A549 (cell line): ENCODE measurements around the gene ESD. TPM values are rescaled to one million over a fixed set of nuclear protein-coding genes. Genes with fewer than 3 reads are reported as not detected.

ENCODE experiments used
- ATAC-seq, 2 experiments: fragments of 200-7000 bp in 1 of 2; fragments of >200 bp in 1 of 2; cut with Nextera tagmentation in 1 of 2; cut with Tn5 transposase in 1 of 2; 3 replicates each; pipeline versions ENCODE4 v1.8.0 to v1.9.1; 2018 to 2020; ENCODE audit warnings: mild to moderate bottlenecking in 1 of 2, moderate library complexity in 1 of 2
- CTCF ChIA-PET: fragments of 300-600 bp; sonication (Branson Sonifier 250); formaldehyde crosslinking; extraction: SDS; loops from one replicate; lab custom pipeline; 2021; ENCODE audit warnings: antibody characterized with exemption, inconsistent platforms; lab: Yijun Ruan, JAX
- POLR2A ChIA-PET: fragments of 350-600 bp; formaldehyde crosslinking; extraction: SDS; loops from one replicate; lab custom pipeline; 2021; ENCODE audit warnings: antibody characterized with exemption, inconsistent platforms; lab: Yijun Ruan, JAX
- DNase-seq, 2 experiments: peaks; one replicate each; pipeline versions ENCODE4 v3.0.0 to v3.0.0-alpha.2; 2011 to 2016; ENCODE audit warnings: low read depth in 1 of 2, low spot score in 1 of 2
- FAIRE-seq: peaks from 2 replicates; lab custom pipeline; 2011; peaks lifted over from hg19 to GRCh38; lab: Jason Lieb, UNC
- H3K27ac ChIP-seq, 2 experiments: fragments of >200 bp; sonication (Bioruptor Twin); formaldehyde crosslinking; 3 replicates each; pipeline ENCODE4 v1.5.1; 2016 to 2017
- H3K4me1 ChIP-seq: fragments of >200 bp; sonication (Bioruptor Twin); formaldehyde crosslinking; 3 replicates; pipeline ENCODE4 v1.6.1; 2016
- H3K4me2 ChIP-seq: fragments of >200 bp; sonication (Bioruptor Twin); formaldehyde crosslinking; 3 replicates; pipeline ENCODE4 v1.6.1; 2016
- H3K4me3 ChIP-seq: fragments of >200 bp; sonication (Bioruptor Twin); formaldehyde crosslinking; 3 replicates; pipeline ENCODE4 v1.5.1; 2016
- H3K9me3 ChIP-seq: fragments of >200 bp; sonication (Bioruptor Twin); formaldehyde crosslinking; 3 replicates; pipeline ENCODE4 v1.6.1; 2016
- CBX8 ChIP-seq: fragments of 200-600 bp; sonication (generic); IDR thresholded peaks from 2 replicates; pipeline ENCODE4 v1.6.1; 2016
- CEBPB ChIP-seq, 2 experiments: fragments of >200 bp in 1 of 2; sonication (Bioruptor Twin) in 1 of 2; formaldehyde crosslinking in 1 of 2; IDR thresholded peaks; 2 replicates each; pipeline ENCODE4 v1.6.1; 2012 to 2016
- CHD2 ChIP-seq: fragments of 150-350 bp; IDR thresholded peaks from 2 replicates; pipeline ENCODE4 v1.6.1; 2014; ENCODE audit warnings: low read length; ENCODE audit not compliant: partially characterized antibody
- CTCF ChIP-seq: fragments of >200 bp; sonication (Bioruptor Twin); formaldehyde crosslinking; IDR thresholded peaks from 3 replicates; pipeline ENCODE4 v1.5.1; 2016
- EHMT2 ChIP-seq: fragments of 200-600 bp; sonication (generic); IDR thresholded peaks from 2 replicates; pipeline ENCODE4 v1.6.1; 2016; ENCODE audit warnings: antibody characterized with exemption, low read depth, mild to moderate bottlenecking, moderate library complexity
- EP300 ChIP-seq, 2 experiments: fragments of >200 bp; sonication (Bioruptor Twin); formaldehyde crosslinking; IDR thresholded peaks; 2 replicates in 1 of 2; 3 replicates in 1 of 2; pipeline ENCODE4 v1.6.1; 2016 to 2017
- ESRRA ChIP-seq: fragments of 150-350 bp; IDR thresholded peaks from 2 replicates; pipeline ENCODE4 v1.6.1; 2014; ENCODE audit warnings: mild to moderate bottlenecking, low read length, borderline replicate concordance
- FOSB ChIP-seq: fragments of 250-450 bp; sonication (Bioruptor Pico); IDR thresholded peaks from 2 replicates; pipeline ENCODE4 v1.5.0; 2020; ENCODE audit warnings: mild to moderate bottlenecking, moderate library complexity
- HOXB13 ChIP-seq: fragments of 250-450 bp; sonication (Bioruptor Pico); IDR thresholded peaks from 2 replicates; pipeline ENCODE4 v1.5.0; 2020; ENCODE audit warnings: low read depth, mild to moderate bottlenecking, moderate library complexity
- KDM5A ChIP-seq: fragments of 200-600 bp; sonication (generic); IDR thresholded peaks from 2 replicates; pipeline ENCODE4 v1.6.1; 2016; ENCODE audit warnings: antibody characterized with exemption, mild to moderate bottlenecking
- MAFK ChIP-seq: fragments of 450-650 bp; IDR thresholded peaks from 2 replicates; pipeline ENCODE4 v1.6.1; 2014; ENCODE audit not compliant: partially characterized antibody
- MAZ ChIP-seq: fragments of 150-350 bp; IDR thresholded peaks from 2 replicates; pipeline ENCODE4 v1.6.1; 2014; ENCODE audit warnings: antibody characterized with exemption, low read depth, low read length, borderline replicate concordance
- NR3C1 ChIP-seq: fragments of >200 bp; sonication (Bioruptor Twin); formaldehyde crosslinking; IDR thresholded peaks from 3 replicates; pipeline ENCODE4 v1.6.1; 2017
- PHF8 ChIP-seq: fragments of 200-600 bp; sonication (generic); IDR thresholded peaks from 2 replicates; pipeline ENCODE4 v1.6.1; 2016; ENCODE audit warnings: low read depth, mild to moderate bottlenecking, antibody characterized with exemption, moderate library complexity, borderline replicate concordance
- RAD21 ChIP-seq, 2 experiments: fragments of >200 bp in 1 of 2; sonication (Bioruptor Twin) in 1 of 2; formaldehyde crosslinking in 1 of 2; IDR thresholded peaks in 1 of 2; conservative IDR thresholded peaks in 1 of 2; 2 replicates in 1 of 2; 3 replicates in 1 of 2; pipeline ENCODE4 v1.6.1; 2012 to 2018; ENCODE audit warnings: inconsistent platforms in 1 of 2
- SMC3 ChIP-seq: fragments of >200 bp; sonication (Bioruptor Twin); formaldehyde crosslinking; IDR thresholded peaks from 3 replicates; pipeline ENCODE4 v1.6.1; 2018; ENCODE audit warnings: inconsistent platforms
- SREBF2 ChIP-seq: fragments of 450-650 bp; IDR thresholded peaks from 2 replicates; pipeline ENCODE4 v1.6.1; 2014; ENCODE audit warnings: mild to moderate bottlenecking, moderate library complexity
- TFCP2L1 ChIP-seq: fragments of 250-450 bp; sonication (Bioruptor Pico); IDR thresholded peaks from 2 replicates; pipeline ENCODE4 v1.5.0; 2021; ENCODE audit warnings: mild to moderate bottlenecking
- TP53 ChIP-seq: fragments of 250-450 bp; sonication (Bioruptor Pico); IDR thresholded peaks from 2 replicates; pipeline ENCODE4 v1.5.0; 2021; ENCODE audit warnings: mild to moderate bottlenecking, moderate library complexity
- ZFP36 ChIP-seq: fragments of 450-650 bp; IDR thresholded peaks from 2 replicates; pipeline ENCODE4 v1.6.1; 2014; ENCODE audit warnings: borderline replicate concordance; ENCODE audit not compliant: partially characterized antibody
- ZNF302 ChIP-seq: fragments of 250-450 bp; sonication (Bioruptor Pico); IDR thresholded peaks from 2 replicates; pipeline ENCODE4 v1.9.0; 2021; ENCODE audit warnings: inconsistent platforms, mild to moderate bottlenecking, moderate library complexity
- WGBS: methylation state at CpG from one replicate; pipeline ENCODE4 v1.1.6; 2017; ENCODE audit errors: missing lambda C conversion rate; 5-methylcytosine and 5-hydroxymethylcytosine counted together
- polyA plus RNA-seq, 4 experiments: library from polyadenylated mRNA; depleted of rRNA in 3 of 4; stranded (reverse); fragments of >200 nt; fragmentation: RNase III in 1 of 4; extraction: RNeasy Plus Mini Kit Qiagen cat#74134 plus additional on column Dnase treatment in 1 of 4; gene quantifications; 2 replicates in 3 of 4; 3 replicates in 1 of 4; pipeline ENCODE4 v1.2.3, GENCODE V29; 2011 to 2017
- TF ChIP-seq, protein P1 (sequence below): fragments of 450-650 bp; IDR thresholded peaks from 2 replicates; pipeline ENCODE4 v1.6.1; 2014; ENCODE audit warnings: antibody characterized with exemption
- TF ChIP-seq, protein P2 (sequence below): fragments of 150-350 bp; IDR thresholded peaks from 2 replicates; pipeline ENCODE4 v1.6.1; 2014; ENCODE audit warnings: low read depth, mild to moderate bottlenecking, low read length

The ESD gene
- polyA plus RNA-seq, 2 of the 4 experiments (the other 2 are of a cell fraction), result 107 to 122 TPM

DNA sequence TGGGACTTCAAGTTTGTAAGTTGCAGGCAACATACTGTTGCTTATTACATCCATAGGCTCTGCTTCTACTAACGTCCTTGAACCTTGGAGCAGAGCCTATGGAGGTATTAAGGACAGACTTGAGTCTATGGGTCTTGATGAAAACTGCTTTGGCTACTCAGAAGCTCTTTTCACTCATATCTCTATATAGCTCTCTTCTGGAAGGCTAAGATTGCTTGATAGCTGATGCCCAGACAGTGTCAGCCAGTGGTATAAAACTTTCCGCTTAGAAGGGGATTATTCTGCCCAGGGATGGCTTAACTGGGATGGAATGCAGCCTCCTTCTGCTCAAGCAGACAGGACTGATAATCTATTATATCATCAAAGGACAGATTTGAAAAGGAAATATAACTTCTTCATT, 25.6 kb upstream of the ESD start:
- no peak for TF ChIP-seq CEBPB (IDR thresholded peaks at IDR 0.05)
- no peak for TF ChIP-seq TP53 (CRISPR knock-in tag)
- no peak for TF ChIP-seq TFCP2L1
- TF ChIP-seq EP300 (IDR thresholded peaks at IDR 0.05), result no peak
- TF ChIP-seq ESRRA, result no peak
- no peak for TF ChIP-seq SREBF2
- no peak for TF ChIP-seq MAZ
- no peak for TF ChIP-seq SMC3
- no peak for TF ChIP-seq NR3C1
- no peak for TF ChIP-seq CTCF
- TF ChIP-seq MAFK, result no peak
- no peak for TF ChIP-seq EHMT2
- TF ChIP-seq CBX8, result no peak
- TF ChIP-seq, protein P1, sequence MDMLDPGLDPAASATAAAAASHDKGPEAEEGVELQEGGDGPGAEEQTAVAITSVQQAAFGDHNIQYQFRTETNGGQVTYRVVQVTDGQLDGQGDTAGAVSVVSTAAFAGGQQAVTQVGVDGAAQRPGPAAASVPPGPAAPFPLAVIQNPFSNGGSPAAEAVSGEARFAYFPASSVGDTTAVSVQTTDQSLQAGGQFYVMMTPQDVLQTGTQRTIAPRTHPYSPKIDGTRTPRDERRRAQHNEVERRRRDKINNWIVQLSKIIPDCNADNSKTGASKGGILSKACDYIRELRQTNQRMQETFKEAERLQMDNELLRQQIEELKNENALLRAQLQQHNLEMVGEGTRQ, result no peak
- TF ChIP-seq HOXB13 (CRISPR knock-in tag), result no peak
- no peak for TF ChIP-seq ZFP36
- TF ChIP-seq, all 56 proteins: peak for 0
- ChIA-PET CTCF (no interaction called here), POLR2A (no interaction called here)
- Histone ChIP-seq H3K4me1 (no peaks in the 10 kb centered on the region), H3K27ac (no peak overlapping the region), H3K4me3 (no peak overlapping the region), H3K9me3 (no peaks in the 10 kb centered on the region), H3K4me2 (no peak overlapping the region)
- 55% methylated on average over 2 of the region's 2 CpGs for WGBS
- no peak for ATAC-seq
- FAIRE-seq, result no peak
- DNase-seq, result no peak

GRCh38 chr13:46817838-46818476, 21.0 kb upstream of the ESD start:
- CTCF ChIA-PET, result no interaction called here
- Histone ChIP-seq H3K9me3 (0 out of 3 replicates have a peak, but pooled peaks cover under 1% of the 10 kb centered on the region), H3K4me3 (no peak overlapping the region), H3K4me1 (no peaks in the 10 kb centered on the region), H3K4me2 (no peak overlapping the region), H3K27ac (no peak overlapping the region)
- ATAC-seq (no peak), DNase-seq (no peak), FAIRE-seq (no peak)
- WGBS, result 53% methylated on average over 6 of the region's 13 CpGs
- POLR2A ChIA-PET, result no interaction called here
- TF ChIP-seq KDM5A (no peak), FOSB (CRISPR knock-in tag) (no peak), NR3C1 (no peak), TP53 (CRISPR knock-in tag) (no peak), RAD21 (conservative IDR thresholded peaks at IDR 0.05 in 1 of 2, IDR thresholded peaks at IDR 0.05 in 1 of 2) (no peak), ZNF302 (CRISPR knock-in tag) (no peak), CHD2 (no peak), PHF8 (no peak)
- TF ChIP-seq, protein P2, sequence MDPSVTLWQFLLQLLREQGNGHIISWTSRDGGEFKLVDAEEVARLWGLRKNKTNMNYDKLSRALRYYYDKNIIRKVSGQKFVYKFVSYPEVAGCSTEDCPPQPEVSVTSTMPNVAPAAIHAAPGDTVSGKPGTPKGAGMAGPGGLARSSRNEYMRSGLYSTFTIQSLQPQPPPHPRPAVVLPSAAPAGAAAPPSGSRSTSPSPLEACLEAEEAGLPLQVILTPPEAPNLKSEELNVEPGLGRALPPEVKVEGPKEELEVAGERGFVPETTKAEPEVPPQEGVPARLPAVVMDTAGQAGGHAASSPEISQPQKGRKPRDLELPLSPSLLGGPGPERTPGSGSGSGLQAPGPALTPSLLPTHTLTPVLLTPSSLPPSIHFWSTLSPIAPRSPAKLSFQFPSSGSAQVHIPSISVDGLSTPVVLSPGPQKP, result no peak
